ENCODE data around the gene LIG3. TPM values are rescaled to one million over a fixed set of nuclear protein-coding genes. Genes with fewer than 3 reads are reported as not detected.

The LIG3 gene
- total RNA-seq, 2 experiments from 2014 or later: 48.3 to 48.7 TPM

DNA sequence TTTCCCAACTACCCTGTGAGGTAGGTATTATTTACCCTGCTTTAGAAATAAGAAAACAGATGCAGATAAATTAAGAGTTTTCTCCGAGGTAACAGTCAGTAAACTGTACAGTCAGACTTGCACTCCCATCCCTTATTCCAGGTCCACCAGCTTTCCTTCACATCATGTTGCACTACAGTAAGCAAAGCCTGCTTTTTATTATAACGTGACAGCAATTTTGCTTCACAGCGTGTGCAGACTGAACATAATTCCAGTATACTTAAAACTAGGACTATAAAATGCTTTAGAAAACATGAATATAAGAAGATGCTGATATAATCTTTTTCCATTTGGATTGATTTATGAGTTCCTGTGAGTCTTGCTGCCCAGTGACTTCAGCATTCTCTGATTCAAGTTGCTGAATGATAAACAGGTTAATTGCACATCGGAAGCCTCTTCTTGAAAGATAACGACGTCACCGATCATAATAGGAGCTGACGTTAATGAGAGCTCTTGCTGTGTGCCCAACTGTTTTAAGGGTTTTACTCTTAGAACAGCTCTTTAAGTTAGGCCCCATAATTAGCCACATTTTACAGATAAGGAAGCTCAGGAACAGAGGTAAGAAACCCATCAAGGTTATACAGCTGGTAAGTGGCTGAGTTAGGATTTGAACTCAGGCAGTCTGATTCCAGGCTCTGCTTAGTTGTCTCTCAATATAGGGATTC lies 1.4 kb downstream of the LIG3 start:
- ChIA-PET CTCF (interaction anchor here (0.7 to 5.1 kb wide), 8 partner anchors 17 to 439 kb away, joined by 3 to 30 read pairs (median 4); partner anchors contain the start of gene RAD51D), POLR2A (interaction anchor here (1.1 to 3.4 kb wide), 5 partner anchors 20 to 137 kb away, joined by 3 to 13 read pairs (median 6); partner anchors contain the start of genes CCT6B and ZNF830)
- peak overlapping the region; percentile 91 for H3K27ac Mint-ChIP-seq
- peaks cover 16% of the 10 kb centered on the region for H3K36me3 Mint-ChIP-seq
- peak overlapping the region; percentile 80 for H3K4me3 Mint-ChIP-seq
- H3K27me3 Mint-ChIP-seq: no peaks in the 10 kb centered on the region
- peaks cover 52% of the 10 kb centered on the region for H3K4me1 Mint-ChIP-seq (ENCODE audit: low read depth)
- intact Hi-C loops (cut with micrococcal nuclease): loop anchor here (2.0 to 5.0 kb wide), 6 partner anchors 41 to 556 kb away; partner anchors contain the start of genes RAD51D, RFFL and SLFN12L
- no peak for DNase-seq
- H3K9me3 Mint-ChIP-seq: no peaks in the 10 kb centered on the region

DNA sequence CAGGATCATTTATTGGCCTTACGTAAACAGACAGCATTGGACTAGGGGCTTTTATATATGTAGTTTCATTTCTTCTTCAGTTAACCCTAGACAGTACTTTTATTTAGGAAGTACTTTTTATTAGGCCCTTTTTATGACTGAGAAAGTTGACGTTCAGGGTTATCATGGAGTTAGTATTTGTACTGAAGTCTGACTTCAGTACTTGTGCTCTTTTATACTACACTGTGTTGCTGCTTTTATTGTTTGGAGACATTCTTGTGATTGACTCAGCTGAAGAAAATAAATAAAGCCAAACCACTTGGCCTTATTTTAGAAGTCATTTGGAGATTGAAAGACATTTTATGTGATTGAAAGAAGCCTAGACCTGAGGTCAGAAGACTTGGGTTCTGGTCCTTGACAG lies 6.9 kb downstream of the LIG3 start:
- H3K9me3 Mint-ChIP-seq: no peaks in the 10 kb centered on the region
- H3K36me3 Mint-ChIP-seq: peaks cover 44% of the 10 kb centered on the region
- no peak overlapping the region for H3K4me3 Mint-ChIP-seq
- ChIA-PET POLR2A (no interaction called here), CTCF (no interaction called here)
- H3K27ac Mint-ChIP-seq: no peak overlapping the region
- H3K4me1 Mint-ChIP-seq (ENCODE audit: low read depth): peaks cover 31% of the 10 kb centered on the region
- H3K27me3 Mint-ChIP-seq: no peaks in the 10 kb centered on the region
- intact Hi-C loops (cut with micrococcal nuclease): no loop called here
- DNase-seq: no peak

DNA sequence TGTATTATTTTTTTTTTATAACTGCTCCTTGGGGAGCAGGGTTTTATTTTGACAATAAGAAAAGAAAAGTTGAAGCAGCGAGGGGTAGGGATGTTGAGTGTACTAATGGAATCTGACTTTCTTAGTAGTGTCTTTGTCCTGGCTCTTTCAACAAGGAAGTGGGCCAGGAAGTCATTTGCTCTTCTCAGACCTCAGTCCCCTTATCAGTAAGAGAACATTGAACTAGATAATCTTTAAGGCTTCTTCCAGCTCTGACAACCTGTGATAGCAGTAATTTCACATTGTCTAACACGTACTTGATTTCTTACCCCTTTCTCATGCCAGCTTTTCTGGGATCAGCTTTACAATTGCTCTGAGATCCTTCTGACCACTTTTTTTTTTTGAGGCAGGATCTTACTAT lies 8.3 kb downstream of the LIG3 start:
- Mint-ChIP-seq H3K27ac (no peak overlapping the region), H3K9me3 (no peaks in the 10 kb centered on the region), H3K4me1 (ENCODE audit: low read depth) (peaks cover 18% of the 10 kb centered on the region), H3K4me3 (no peak overlapping the region), H3K27me3 (no peaks in the 10 kb centered on the region), H3K36me3 (peaks cover 50% of the 10 kb centered on the region)
- no peak for DNase-seq
- intact Hi-C loops (cut with micrococcal nuclease): no loop called here
- ChIA-PET CTCF (no interaction called here), POLR2A (no interaction called here)

DNA sequence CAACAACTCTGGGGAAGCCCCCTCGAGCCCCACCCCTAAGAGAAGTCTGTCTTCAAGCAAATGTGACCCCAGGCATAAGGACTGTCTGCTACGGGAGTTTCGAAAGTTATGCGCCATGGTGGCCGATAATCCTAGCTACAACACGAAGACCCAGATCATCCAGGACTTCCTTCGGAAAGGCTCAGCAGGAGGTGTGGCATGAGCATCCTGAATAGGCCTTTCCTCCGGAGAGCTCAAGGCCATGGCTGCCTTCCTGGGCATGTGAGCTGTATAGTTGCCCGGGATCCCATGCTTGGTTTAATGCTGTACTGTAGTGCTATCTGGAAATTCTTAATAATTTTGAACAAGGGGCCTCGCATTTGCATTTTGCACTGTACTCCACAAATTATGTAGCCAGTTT lies 9.2 kb downstream of the LIG3 start:
- H3K4me1 Mint-ChIP-seq (ENCODE audit: low read depth): peaks cover 9% of the 10 kb centered on the region
- intact Hi-C loops (cut with micrococcal nuclease): no loop called here

DNA sequence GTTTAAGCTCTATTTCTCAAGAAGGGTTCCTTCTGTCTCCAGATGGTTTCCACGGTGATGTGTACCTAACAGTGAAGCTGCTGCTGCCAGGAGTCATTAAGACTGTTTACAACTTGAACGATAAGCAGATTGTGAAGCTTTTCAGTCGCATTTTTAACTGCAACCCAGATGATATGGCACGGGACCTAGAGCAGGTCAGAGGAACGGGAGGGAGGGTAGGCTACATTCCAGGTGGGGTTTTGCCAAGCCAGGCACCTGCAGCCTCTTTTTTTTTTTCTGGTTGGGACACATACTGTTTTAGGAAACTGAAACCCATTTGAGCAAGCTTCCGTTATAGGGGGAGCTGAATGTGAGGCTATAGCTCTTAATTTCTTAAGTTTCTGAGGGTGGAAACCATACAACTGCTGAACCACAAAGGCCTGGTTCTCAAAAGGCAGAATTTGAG lies 10.6 kb downstream of the LIG3 start:
- Mint-ChIP-seq H3K27ac (no peak overlapping the region), H3K9me3 (no peaks in the 10 kb centered on the region), H3K4me1 (ENCODE audit: low read depth) (peaks cover 2% of the 10 kb centered on the region), H3K4me3 (no peak overlapping the region), H3K27me3 (no peaks in the 10 kb centered on the region), H3K36me3 (peaks cover 54% of the 10 kb centered on the region)
- POLR2A ChIA-PET: interaction anchor here (1.8 kb wide), 1 partner anchor 31 kb away, joined by 6 read pairs; no protein-coding TSS in a partner anchor
- CTCF ChIA-PET: interaction anchor here (1.0 to 2.2 kb wide), 5 partner anchors 9 to 128 kb away, joined by 3 to 13 read pairs (median 4); partner anchors contain the start of gene RAD51D
- no peak for DNase-seq
- intact Hi-C loops (cut with micrococcal nuclease): no loop called here

More for the DNA sequence above, 9.2 kb downstream of the LIG3 start:
- POLR2A ChIA-PET: no interaction called here
- no peak overlapping the region for H3K4me3 Mint-ChIP-seq
- H3K27ac Mint-ChIP-seq: no peak overlapping the region
- DNase-seq: no peak
- no peaks in the 10 kb centered on the region for H3K9me3 Mint-ChIP-seq
- H3K27me3 Mint-ChIP-seq: no peaks in the 10 kb centered on the region
- peaks cover 51% of the 10 kb centered on the region for H3K36me3 Mint-ChIP-seq
- CTCF ChIA-PET: interaction anchor here (1.0 kb wide), 1 partner anchor 130 kb away, joined by 4 read pairs; the partner anchor contains the start of gene RAD51D

DNA sequence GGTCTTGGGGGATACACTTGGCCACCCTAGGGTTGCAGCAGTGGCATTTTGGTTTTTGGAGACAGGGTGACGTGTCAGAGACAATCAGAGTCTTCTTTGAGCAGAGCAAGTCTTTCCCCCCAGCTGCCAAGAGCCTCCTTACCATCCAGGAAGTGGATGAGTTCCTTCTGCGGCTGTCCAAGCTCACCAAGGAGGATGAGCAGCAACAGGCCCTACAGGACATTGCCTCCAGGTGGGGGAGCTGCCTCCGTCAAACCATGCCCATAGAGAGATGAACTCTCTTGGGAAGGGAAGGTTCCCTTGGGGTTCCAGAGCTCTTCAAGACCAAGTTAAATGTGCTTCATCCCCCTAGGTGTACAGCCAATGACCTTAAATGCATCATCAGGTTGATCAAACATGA lies 11.3 kb downstream of the LIG3 start:
- Mint-ChIP-seq H3K9me3 (no peaks in the 10 kb centered on the region), H3K4me1 (ENCODE audit: low read depth) (peaks cover 2% of the 10 kb centered on the region), H3K4me3 (no peak overlapping the region), H3K27ac (no peak overlapping the region), H3K27me3 (no peaks in the 10 kb centered on the region), H3K36me3 (peaks cover 51% of the 10 kb centered on the region)
- POLR2A ChIA-PET: interaction anchor here (1.8 kb wide), 1 partner anchor 30 kb away, joined by 6 read pairs; no protein-coding TSS in a partner anchor
- no peak for DNase-seq
- CTCF ChIA-PET: interaction anchor here (0.9 to 2.2 kb wide), 5 partner anchors 9 to 128 kb away, joined by 3 to 13 read pairs (median 4); partner anchors contain the start of gene RAD51D
- intact Hi-C loops (cut with micrococcal nuclease): no loop called here

DNA sequence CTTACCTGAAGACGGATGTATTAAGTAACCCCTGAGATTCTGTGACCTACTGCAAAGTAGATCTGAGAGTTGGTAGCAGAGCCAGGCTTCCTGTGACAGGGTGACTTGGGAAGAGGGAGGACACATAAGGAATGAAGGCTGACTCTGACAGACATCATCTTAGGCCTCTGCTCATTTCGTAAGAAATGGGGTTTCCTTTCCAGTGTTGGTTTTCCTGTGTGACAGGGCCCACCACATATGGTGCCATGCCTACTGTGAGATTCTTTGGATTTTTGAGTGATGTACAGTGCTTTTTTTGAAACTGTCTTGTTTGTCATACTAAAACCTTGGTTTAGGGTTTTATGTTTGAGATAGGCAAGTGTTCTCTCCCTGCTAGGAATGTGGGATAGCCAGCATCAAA lies 12.7 kb downstream of the LIG3 start:
- Mint-ChIP-seq H3K27ac (no peak overlapping the region), H3K36me3 (peaks cover 46% of the 10 kb centered on the region), H3K4me3 (no peak overlapping the region), H3K9me3 (no peaks in the 10 kb centered on the region), H3K27me3 (no peaks in the 10 kb centered on the region), H3K4me1 (ENCODE audit: low read depth) (peaks cover under 1% of the 10 kb centered on the region)
- CTCF ChIA-PET: interaction anchor here (1.9 to 10.2 kb wide), 2 partner anchors 97 to 126 kb away, joined by 5 to 159 read pairs; partner anchors contain the start of genes FNDC8 and RAD51D
- DNase-seq: no peak
- intact Hi-C loops (cut with micrococcal nuclease): no loop called here
- POLR2A ChIA-PET: no interaction called here

DNA sequence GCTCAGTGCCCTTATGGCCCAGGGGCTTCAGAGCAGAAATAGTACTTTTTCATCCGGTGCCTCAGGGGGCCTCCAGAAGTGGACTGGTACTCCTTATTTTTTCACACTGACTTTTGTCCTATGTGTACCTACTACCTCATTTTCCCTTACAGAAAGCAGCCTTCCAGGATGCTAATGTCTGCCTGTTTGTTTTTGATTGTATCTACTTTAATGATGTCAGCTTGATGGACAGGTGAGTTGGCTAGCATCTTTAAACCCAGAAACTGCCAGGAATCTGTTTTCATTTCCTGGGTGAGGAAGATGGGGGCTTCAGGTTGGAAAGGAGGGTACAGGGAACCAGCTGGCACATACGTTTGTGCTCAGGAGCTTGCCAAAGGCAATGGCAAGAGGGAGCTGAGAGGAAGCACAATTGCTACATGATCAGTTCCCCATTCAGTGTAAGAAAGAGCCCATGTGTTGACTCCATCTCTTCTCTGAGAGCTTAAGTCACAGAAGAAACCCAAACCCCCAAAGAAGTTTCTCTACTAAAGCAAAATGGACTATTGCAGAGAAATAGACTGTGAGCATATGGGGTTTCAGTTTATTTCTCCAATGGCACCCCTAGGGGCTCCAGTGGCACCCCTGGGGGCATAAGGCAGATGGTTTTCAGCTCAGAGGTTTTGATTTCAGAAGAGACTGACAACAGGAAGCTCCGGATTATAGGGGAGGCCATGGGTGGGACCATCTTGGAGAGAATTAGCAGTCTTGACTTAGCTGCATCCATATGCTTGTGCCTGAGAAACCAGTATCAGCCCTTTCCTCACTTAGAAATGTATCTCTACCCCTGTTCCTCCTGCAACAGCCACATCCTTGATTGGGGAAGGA lies 16.3 kb downstream of the LIG3 start:
- no peaks in the 10 kb centered on the region for H3K27me3 Mint-ChIP-seq
- ChIA-PET POLR2A (interaction anchor here (1.3 kb wide), 1 partner anchor 123 kb away, joined by 4 read pairs; the partner anchor contains the start of gene RAD51D), CTCF (interaction anchor here (0.7 to 10.2 kb wide), 6 partner anchors 17 to 122 kb away, joined by 3 to 159 read pairs (median 4); partner anchors contain the start of genes FNDC8 and RAD51D)
- peaks cover 31% of the 10 kb centered on the region for H3K36me3 Mint-ChIP-seq
- no peaks in the 10 kb centered on the region for H3K9me3 Mint-ChIP-seq
- H3K4me1 Mint-ChIP-seq (ENCODE audit: low read depth): peaks cover 5% of the 10 kb centered on the region
- no peak for DNase-seq
- no peak overlapping the region for H3K27ac Mint-ChIP-seq
- no peak overlapping the region for H3K4me3 Mint-ChIP-seq
- intact Hi-C loops (cut with micrococcal nuclease): no loop called here

DNA sequence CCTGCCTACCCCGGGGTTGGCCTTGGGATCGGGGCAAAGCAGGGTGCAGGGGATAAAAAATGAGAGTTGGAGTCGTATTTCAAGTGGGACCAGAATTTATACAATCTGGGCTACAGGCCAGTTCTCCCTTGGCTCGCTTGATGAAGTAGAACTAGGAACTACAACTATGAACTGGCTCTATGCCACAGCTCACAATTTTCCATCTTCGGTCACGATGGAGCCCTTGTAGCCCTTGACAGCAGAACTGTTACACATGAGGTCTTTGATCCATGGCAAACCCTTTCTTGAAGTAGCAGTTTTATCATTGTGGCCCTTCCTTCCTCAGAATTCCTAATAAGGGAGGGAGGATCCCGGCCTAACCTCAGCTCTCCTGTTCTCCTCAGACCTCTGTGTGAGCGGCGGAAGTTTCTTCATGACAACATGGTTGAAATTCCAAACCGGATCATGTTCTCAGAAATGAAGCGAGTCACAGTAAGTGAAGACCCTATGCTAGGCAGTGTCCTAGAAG lies 17.1 kb downstream of the LIG3 start:
- Mint-ChIP-seq H3K9me3 (no peaks in the 10 kb centered on the region), H3K27me3 (no peaks in the 10 kb centered on the region), H3K36me3 (peaks cover 36% of the 10 kb centered on the region), H3K27ac (no peak overlapping the region), H3K4me1 (ENCODE audit: low read depth) (peaks cover 5% of the 10 kb centered on the region), H3K4me3 (no peak overlapping the region)
- intact Hi-C loops (cut with micrococcal nuclease): no loop called here
- POLR2A ChIA-PET: interaction anchor here (1.3 kb wide), 1 partner anchor 122 kb away, joined by 4 read pairs; the partner anchor contains the start of gene RAD51D
- DNase-seq: no peak
- CTCF ChIA-PET: interaction anchor here (0.7 to 10.2 kb wide), 8 partner anchors 12 to 121 kb away, joined by 3 to 159 read pairs (median 4); partner anchors contain the start of genes FNDC8 and RAD51D

DNA sequence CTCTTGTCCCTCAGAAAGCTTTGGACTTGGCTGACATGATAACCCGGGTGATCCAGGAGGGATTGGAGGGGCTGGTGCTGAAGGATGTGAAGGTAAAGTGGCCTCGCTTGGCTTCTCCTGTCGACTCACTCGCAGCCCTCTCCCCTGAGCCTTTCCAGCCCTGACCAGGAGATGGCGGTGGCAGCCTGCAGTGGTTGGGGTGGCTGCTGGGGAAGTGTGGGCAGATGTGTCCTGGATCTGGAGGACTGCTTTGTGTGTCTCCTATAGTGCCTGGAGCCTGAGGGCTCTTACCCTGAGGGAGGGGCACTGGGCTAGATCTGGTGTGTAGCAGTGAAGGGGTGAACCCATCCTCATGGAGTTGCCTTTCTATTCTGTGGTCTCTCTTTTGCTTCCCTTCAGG lies 17.9 kb downstream of the LIG3 start:
- no peaks in the 10 kb centered on the region for H3K9me3 Mint-ChIP-seq
- H3K4me3 Mint-ChIP-seq: no peak overlapping the region
- peak overlapping the region; percentile 5 for H3K27ac Mint-ChIP-seq
- CTCF ChIA-PET: interaction anchor here (0.7 to 10.2 kb wide), 13 partner anchors 11 to 120 kb away, joined by 3 to 159 read pairs (median 4); partner anchors contain the start of genes FNDC8 and RAD51D
- intact Hi-C loops (cut with micrococcal nuclease): loop anchor here (1.0 kb wide), 2 partner anchors 91 to 120 kb away; no protein-coding TSS in a partner anchor
- POLR2A ChIA-PET: no interaction called here
- peaks cover 5% of the 10 kb centered on the region for H3K4me1 Mint-ChIP-seq (ENCODE audit: low read depth)
- peaks cover 34% of the 10 kb centered on the region for H3K36me3 Mint-ChIP-seq
- H3K27me3 Mint-ChIP-seq: no peaks in the 10 kb centered on the region
- DNase-seq: peak; percentile 90

DNA sequence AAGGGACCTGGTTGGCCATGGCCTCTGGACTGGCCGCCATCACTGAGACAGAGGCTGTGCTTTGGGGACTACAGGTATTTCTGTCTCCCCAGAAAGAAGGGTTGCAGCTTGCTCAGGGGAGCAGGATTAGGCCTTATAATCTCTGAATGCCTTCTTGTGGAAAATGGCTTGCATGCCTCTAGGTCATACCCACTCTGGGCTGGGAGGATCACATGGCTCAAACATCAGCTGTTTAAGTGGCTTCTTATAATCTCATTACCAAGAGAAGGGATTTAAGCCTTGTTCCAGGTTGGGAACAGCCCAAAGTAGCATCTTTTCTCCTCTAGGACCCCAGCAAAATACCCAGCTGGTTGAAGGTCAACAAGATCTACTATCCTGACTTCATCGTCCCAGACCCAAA lies 19.1 kb downstream of the LIG3 start:
- Mint-ChIP-seq H3K27ac (peak overlapping the region; percentile 23), H3K4me3 (no peak overlapping the region), H3K9me3 (no peaks in the 10 kb centered on the region), H3K4me1 (ENCODE audit: low read depth) (peaks cover 5% of the 10 kb centered on the region), H3K36me3 (peaks cover 32% of the 10 kb centered on the region), H3K27me3 (no peaks in the 10 kb centered on the region)
- intact Hi-C loops (cut with micrococcal nuclease): no loop called here
- CTCF ChIA-PET: interaction anchor here (0.6 to 10.2 kb wide), 10 partner anchors 19 to 119 kb away, joined by 3 to 159 read pairs (median 4); partner anchors contain the start of genes FNDC8 and RAD51D
- DNase-seq: no peak
- POLR2A ChIA-PET: interaction anchor here (0.7 kb wide), 1 partner anchor 90 kb away, joined by 4 read pairs; no protein-coding TSS in a partner anchor

Data from activated CD4-positive, alpha-beta memory T cell treated with anti-CD3 and anti-CD28 coated beads for 36 hours (primary cell).